ENCODE data around the gene ANKRD22.

Gene ANKRD22

DNA sequence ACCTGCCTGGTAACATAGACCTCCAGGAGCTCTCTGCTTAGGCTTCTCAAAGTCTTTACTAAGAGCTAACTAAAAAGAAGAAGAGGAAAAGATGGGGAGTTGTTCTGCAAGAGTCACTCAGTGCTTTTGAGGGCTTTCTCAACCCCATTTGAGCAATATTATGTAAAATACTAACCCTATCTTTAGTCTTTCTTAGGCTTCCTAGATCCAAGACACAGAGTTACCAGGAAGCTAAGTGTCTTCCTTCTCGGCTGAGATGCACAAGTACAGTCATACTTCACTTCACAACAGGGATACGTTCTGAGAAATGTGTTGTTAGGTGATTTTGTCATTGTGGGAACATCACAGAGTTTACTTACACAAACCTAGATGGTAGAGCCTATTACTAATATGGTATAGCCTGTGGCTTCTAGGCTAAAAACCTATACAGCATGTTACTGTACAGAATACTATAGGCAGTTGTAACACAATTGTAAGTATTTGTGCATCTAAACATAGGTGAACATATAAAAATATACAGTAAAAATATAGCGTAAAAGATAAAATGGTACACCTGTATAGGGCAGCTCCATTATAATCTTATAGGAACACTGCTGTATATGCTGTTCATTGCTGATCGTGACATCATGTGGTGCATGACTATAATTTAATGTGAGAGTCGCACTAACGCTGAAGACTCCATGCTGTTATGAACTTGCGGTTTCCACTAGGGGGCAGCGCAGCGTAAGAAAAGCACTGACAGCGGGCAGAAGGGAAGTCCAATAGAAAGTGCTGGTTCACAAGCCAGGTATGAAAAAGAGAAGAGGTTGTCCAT, 16.3 kb downstream of the ANKRD22 start:
- DNase-seq, result peak; percentile 93

DNA sequence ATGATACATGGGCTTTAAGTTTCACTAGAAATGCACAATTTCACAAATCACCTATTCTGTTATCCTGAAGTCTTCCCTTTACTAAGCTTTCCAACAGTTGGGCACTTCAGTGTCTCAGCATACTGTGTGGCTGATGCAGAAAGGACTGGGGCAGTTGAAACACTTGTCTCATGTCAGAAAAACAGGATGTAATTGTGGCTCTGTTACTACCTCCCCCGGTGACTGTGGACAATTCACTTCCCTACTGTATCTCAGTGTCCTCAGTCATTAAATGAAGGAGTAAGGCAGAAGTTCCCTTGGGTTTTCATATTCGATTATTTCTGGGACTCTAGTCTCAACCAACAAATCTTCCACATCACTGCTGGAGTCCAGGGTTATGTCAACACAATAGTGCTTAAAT, 17.9 kb downstream of the ANKRD22 start:
- no peak for DNase-seq

DNA sequence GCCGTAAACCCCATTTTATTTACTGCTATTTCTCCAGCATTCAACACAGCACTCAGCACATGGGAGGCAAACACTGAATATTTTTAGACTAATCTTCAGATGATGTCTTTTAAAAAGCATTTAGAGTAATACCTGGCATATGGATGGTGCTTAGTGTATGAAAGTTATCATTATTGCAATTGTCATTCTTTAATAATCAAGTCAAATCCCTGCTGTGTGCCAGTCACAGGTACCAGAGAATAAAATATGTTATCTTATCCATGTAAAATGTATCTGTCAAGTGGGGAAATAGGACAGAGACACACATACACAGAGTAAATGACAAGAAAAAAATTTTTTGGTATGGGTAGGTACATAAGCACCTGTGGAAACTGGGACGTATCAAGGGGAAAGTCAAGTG, 18.5 kb downstream of the ANKRD22 start:
- no peak for DNase-seq

- DNase-seq, result no peak
Observed at GRCh38 chr10:88832376-88832775, 19.3 kb downstream of the ANKRD22 start.

- DNase-seq, result no peak
Observed at GRCh38 chr10:88831709-88832108, 19.9 kb downstream of the ANKRD22 start.

- no peak for DNase-seq
Observed at GRCh38 chr10:88830643-88831268, 20.9 kb downstream of the ANKRD22 start.

DNA sequence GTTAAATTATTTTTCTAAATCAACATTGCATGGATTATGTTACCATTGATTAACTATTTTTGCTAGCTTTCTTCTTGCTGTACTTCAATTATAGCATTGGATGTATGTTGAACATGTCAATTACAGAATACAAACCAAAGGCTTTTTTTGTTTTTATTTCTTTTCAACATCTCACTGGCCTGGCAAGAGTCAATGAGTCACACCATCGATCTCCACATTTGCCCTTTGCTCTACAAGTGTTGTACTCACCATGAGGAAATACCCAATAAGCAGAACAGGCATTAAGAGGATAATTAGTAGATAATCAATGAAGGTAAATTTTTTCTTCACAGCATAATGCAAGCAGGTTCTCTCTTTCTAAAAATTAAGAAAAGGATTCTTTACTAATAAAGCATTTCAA, 23.3 kb downstream of the ANKRD22 start:
- no peak for DNase-seq

DNA sequence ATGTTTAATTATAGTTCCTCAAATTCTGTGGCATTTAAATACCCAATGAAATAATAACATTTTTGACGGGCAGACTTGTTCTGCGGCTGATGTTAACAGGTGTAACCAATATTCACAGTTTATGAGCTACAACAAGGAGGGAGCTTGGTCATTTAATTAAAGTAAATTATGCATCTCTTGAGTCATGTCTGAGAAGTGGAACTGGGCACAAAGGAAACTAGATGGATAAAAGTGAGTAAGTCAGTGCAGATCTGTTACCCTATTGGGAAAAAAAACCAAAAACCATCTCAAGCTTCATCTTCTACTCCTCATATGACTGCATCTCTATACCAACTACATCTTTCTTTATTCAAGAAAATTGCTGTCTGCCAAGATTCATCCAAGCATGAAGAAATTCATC, 24.0 kb downstream of the ANKRD22 start:
- no peak for DNase-seq

GRCh38 chr10:88826388-88826787, 25.3 kb downstream of the ANKRD22 start:
- DNase-seq, result no peak

GRCh38 chr10:88820748-88821401, 30.8 kb downstream of the ANKRD22 start:
- DNase-seq, result peak; percentile 61

GRCh38 chr10:88819290-88819689, 32.4 kb downstream of the ANKRD22 start:
- no peak for DNase-seq

DNA sequence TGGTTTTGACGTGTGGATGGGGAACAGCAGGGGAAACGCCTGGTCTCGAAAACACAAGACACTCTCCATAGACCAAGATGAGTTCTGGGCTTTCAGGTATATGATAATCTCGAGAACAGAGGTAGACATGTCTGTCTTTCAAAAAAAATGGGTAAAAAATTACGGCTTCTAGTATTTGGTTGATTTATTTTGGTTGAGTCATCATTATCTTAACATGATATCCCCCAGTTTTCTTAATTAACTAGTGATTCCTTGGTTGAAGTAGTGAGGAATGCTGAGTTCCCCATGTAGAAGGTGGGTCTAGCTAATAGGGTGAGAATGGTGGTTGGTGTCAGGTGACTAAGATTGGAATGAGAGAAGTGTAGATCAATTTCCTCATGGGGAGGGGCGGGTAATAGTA, 38.4 kb downstream of the ANKRD22 start:
- DNase-seq, result no peak

GRCh38 chr10:88810196-88810961, 41.3 kb downstream of the ANKRD22 start:
- DNase-seq, result peak; percentile 55

DNA sequence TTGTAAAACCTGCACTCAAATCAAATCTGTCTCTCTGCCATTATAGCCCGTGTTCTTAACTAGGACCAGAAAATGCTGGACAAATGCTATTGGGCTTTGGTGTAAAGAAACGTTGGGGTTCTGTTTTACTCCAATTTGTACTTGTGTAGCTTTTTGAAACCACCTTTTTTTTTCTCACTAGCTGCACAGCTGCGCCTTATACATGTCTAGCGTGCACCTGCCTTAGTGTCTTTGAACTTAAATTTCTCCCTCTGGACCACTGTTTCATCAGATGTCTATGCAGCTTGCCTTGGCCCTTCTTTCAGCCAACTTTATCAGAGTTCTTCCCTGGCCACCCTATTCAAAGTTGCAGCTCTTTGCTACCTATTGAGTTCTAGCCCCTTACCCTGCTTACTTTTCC, 42.0 kb downstream of the ANKRD22 start:
- DNase-seq, result no peak

DNA sequence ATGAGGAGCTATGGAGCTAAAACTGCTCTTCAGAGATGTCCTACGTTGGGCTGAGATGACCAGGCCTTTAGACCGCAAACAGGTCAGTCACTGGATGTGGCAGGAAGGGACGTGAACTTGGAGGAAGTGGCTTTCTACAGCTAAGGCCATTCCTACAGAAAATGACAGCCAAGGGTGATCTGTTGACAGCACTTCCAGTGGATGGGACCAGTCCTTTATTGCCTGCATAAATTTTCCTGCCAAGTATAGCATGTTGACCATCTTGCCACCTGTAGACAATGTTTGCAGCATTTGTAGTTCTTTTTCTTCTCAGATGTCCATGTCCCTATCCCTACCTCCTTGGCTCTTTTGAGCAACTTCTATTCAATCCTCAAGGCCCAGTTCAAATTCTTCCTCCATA, 45.7 kb downstream of the ANKRD22 start:
- DNase-seq, result no peak

GRCh38 chr10:88805361-88805760, 46.3 kb downstream of the ANKRD22 start:
- no peak for DNase-seq

DNA sequence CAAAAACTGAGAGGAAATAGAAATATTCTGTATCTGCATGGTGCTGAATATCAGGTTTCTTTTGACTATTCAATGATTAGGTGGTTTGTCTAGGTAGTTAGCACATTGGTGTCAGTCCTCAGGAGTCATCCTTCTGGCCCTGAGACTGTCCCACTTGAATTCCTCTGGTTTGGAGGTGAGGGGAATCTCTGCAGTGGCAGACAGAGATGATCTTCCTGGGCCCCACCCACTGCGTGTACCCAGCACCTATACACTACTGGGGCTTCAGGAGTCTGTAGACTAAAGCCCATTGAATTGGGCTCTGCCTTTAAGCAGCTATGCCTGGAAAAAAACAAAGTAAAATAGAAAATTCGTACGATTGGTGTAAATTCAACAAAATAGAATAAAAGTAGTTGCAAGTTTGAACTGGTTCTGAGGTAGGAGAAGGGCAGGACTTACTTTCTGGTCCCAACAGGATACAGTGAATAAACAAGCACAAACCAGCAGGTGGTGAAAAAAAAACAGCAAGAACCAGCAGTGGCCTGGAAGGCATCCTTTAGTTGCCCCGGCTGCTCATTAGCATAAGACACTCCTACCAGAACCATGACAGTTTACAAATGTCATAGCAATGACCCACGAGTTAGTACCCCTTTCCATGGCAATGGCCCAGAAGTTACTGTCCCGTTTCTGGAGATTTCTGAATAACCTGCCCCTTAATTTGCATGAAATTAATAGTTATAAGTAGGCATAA, 47.4 kb downstream of the ANKRD22 start:
- DNase-seq, result no peak

DNA sequence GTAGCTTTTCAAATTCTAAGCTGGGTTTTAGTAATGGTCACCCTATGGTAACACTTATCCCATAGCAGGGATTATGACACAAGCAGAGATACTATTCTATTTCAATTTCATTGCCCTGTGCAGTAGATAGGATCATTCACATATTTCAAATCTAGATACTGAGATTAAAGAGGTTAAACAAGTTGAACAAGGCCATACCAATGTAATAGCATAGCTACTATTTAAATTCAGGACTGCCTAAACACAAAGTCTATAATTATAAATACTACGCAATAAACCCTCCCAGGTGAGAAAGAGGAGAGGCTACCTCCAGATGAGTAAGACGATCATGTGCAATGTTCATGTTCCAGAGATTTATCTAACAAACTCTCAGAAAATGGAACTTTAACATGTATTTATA, 48.0 kb downstream of the ANKRD22 start:
- no peak for DNase-seq

DNA sequence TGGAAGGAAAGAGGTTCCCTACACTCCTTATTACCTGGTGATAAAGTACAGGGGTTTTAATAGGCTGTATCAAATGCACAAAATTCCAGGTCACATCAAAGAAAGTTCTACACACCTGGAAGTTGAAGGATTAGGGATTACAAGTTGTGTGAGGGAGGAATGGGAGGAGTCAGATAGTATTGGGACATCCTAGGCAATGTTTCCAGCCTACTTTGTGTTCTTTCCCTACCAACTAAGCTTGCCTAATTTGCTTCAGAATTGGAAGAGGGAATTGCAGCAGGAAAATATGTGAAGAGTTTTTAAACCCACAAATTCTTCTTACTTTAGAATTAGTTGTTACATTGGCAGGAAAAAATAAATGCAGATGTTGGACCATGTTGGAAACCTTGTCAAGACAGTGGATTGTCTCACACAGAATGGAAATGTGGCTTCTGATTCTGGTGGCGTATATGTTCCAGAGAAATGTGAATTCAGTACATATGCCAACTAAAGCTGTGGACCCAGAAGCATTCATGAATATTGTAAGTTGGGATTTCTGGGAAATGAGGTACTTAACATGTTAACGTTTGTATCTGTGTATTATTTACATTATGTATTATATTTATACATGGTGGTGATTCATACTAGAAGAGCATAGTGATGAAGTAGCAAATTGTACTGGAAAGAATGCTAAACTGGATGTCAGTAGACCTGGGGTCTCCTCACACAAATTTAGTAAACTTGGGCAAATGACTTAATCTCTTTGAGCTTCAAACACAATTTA, 48.9 kb downstream of the ANKRD22 start, which contains the start of gene LIPM:
LIPM (plus strand) TSS at position 208 of the 763 bp plus-strand sequence; CDS start at position 375, 167 bp downstream.
- DNase-seq, result no peak

DNA sequence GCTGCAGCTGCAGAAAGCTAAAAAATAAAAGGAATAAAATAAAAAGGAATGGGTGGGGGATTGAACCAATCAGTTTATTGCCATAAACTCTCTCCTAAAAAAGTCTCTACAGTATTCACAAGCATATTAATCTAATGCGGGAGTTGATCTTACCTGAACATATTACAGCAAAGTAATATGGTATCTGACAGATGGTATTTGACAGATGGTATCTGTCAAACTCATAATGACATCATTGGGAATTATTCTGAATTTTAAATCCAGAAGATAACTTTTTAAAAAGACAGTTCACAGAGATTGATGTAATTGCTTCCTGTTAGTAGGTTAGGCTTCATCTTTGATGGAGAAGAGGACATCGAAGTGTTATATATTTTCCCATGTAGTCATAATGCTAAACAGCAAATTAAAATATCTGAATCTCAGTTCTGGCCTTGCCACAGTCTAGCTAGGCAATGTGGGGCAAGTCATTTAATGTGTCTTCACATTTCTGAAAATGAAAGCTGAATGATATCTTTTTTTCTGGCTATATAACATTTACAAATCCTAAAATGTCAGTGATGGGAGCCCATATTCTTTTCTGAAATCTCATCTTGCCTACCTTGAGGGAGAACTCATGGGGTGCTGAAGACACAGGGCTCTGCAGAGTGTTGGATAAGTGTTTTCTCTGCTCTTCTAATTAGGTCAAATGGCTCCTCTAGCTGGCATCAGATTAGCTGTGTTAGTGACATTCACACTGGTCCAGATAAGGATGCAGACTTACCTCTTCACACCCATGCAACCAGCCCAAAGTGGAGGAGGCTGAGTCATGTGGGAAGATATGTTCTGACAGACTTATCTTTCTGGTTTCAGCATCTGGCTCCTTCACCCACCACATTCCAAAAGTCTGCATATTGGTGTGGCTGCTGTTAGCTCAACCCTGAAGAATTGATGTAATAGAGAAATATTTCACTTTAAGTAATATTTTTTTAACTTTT, 51.2 kb downstream of the ANKRD22 start:
- DNase-seq, result no peak
